Mucosa of rectum (tissue), 2 donors: ENCODE measurements around the gene CALML3.

Source experiments
- H3K27ac ChIP-seq, 2 donors: one replicate each; pipeline ENCODE4 v1.7.0; 2013; ENCODE audit warnings: inconsistent platforms in 2 of 2, low read depth in 2 of 2, low read length in 2 of 2
- H3K27me3 ChIP-seq, 2 donors: one replicate each; pipeline ENCODE4 v1.7.0; 2013; ENCODE audit warnings: low read length in 2 of 2; ENCODE audit not compliant: control insufficient read depth in 2 of 2, insufficient read depth in 2 of 2
- H3K36me3 ChIP-seq, 2 donors: one replicate each; pipeline ENCODE4 v1.7.0; 2013; ENCODE audit warnings: low read length in 2 of 2; ENCODE audit not compliant: control insufficient read depth in 2 of 2, insufficient read depth in 2 of 2
- H3K4me1 ChIP-seq, 2 donors: one replicate each; pipeline ENCODE4 v1.7.0; 2013; ENCODE audit warnings: low read length in 2 of 2, mild to moderate bottlenecking in 1 of 2; ENCODE audit not compliant: control insufficient read depth in 2 of 2, insufficient read depth in 2 of 2
- H3K4me3 ChIP-seq, 2 donors: one replicate each; pipeline ENCODE4 v1.7.0; 2013; ENCODE audit warnings: low read length in 2 of 2
- H3K9ac ChIP-seq, 2 donors: one replicate each; pipeline ENCODE4 v1.7.0; 2013; ENCODE audit warnings: low read length in 2 of 2, low read depth in 1 of 2, mild to moderate bottlenecking in 1 of 2
- H3K9me3 ChIP-seq, 2 donors: one replicate each; pipeline ENCODE4 v1.7.0; 2013; ENCODE audit warnings: low read length in 2 of 2; ENCODE audit not compliant: control insufficient read depth in 2 of 2
- donor health status: healthy.
- donor health status: Normal muscosa, but diverticular disease.

Gene CALML3

DNA sequence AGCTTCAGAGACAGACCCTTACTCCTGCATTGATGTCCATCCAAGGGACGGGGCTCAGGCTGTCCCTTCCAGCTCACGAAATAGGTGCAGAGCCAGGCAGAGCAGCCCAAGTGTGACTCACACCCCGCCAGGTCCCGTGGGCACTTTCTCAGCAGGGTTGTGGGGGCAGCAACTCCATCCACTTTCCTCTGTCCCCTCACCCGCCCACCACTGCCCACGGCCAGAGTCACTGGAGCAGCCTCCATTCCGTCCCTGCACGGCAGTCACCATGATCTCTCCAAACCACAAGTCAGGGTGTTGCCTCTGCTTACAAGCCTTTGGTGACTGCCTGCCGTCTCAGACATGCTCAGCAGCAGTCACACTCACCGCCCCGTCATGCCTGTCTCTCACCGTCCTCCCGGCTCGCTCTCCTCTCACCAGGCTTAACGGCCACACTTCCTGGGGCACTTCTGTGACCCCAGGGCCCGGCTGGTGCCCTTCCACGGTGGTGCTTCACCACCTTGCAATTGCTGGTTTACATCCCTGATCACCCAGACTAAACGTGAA is 39.3 kb downstream of the CALML3 start:
- Histone ChIP-seq H3K9me3 (no peaks in the 10 kb centered on the region), H3K4me1 (peaks cover 2 to 6% of the 10 kb centered on the region in 2 donors), H3K9ac (no peak overlapping the region), H3K36me3 (no peaks in the 10 kb centered on the region), H3K27me3 (no peaks in the 10 kb centered on the region), H3K4me3 (no peak overlapping the region), H3K27ac (peak overlapping the region in 1 of 2 donors; percentile 48)

DNA sequence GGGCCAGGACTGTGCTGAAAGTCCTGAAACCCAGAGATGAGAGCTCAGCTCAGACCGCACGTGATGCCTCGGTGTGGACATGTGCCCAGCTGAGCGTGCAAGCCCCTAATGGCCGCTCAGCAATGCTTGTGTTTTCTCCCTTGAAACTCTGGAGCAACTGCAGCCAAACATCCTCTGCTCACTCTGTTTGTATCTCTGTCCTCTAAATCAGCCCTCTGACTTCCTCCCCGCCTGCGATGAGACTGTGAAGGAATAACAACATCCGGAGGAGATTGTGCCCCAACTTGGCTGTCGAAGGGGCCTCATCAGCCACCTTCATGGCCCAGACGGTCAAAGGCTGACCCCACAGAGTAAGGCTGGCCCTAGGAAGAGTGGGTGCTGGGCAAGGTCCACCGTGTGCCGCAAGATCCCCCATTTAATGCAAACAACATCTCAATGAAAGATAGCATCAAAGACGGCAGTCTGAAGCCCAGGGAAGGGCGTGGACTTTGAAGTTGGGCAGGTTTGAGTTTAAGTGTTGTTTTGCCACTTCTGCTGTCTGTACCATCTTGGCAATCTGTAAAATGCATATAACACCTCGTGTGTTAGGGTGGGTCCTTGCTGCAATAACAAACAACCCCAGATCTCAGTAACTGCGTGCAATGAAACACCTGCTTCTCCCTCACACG is 39.9 kb downstream of the CALML3 start:
- Histone ChIP-seq H3K4me3 (no peak overlapping the region), H3K4me1 (peaks cover 2 to 6% of the 10 kb centered on the region in 2 donors)

DNA sequence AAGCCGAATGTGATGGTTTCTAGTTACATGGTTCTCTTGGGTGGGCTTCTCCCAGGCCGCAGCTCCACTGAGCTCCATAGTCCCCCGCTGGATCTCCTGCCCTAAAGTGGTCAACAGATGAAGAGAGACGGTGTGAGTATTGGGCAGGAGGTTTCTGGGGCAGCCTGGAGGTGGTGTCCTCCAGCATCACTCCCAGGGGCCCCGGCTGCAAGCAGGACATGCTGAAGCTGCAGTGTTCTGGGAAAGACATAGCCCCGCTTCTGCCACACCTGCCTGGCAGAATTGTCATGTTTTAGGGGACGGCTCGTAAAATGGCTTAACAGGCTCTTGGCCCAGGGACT is 40.4 kb downstream of the CALML3 start:
- no peak overlapping the region for H3K27ac ChIP-seq

More for the DNA sequence above, 39.9 kb downstream of the CALML3 start:
- Histone ChIP-seq H3K9me3 (no peaks in the 10 kb centered on the region), H3K27ac (peak overlapping the region in 1 of 2 donors; percentile 48), H3K9ac (no peak overlapping the region), H3K27me3 (no peaks in the 10 kb centered on the region), H3K36me3 (no peaks in the 10 kb centered on the region)

DNA sequence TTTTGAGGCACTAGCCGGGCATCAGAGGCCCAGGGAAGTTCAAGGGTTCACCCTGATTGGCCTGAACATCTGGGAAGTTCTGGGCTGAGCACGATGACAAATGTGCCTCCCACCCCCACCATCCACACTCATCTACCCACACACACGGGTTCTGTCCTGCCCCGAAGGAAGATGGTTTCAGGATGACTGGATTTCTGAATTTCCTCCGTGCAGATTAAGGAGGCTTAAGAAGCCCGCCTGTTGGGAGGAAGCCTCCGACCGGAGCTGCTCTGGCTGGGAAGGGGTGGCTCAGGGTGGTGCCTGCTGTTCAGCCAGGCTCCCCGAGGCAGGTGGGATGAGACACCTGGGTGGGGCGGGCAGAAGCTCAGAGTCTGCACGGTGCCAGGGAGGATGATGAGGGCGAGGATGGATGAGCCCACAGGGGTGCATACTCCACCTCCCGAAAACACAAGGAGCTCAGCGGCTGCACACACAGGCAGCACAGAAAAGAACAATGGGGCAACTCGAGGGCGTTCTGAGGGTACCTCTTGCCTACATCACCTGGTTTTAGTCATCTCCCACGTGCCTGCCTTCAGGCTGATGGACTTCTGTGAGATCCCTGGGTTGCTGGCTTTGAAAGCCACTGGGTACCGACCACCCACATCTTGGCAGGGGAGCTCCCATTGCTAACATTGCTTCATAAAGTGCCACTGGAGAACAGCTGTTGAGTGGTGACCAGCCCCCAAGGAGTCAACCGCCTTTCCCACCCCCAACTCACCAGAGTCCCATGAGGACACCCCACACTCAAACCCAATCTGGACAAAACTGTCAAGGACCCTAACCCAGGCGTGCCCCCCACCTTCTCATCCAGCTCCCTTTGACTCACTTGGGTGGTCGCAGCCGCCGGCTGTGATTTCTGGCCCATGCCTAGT is 41.2 kb downstream of the CALML3 start:
- peaks cover 2 to 6% of the 10 kb centered on the region in 2 donors for H3K4me1 ChIP-seq
- no peaks in the 10 kb centered on the region for H3K9me3 ChIP-seq
- H3K36me3 ChIP-seq = no peaks in the 10 kb centered on the region
- no peaks in the 10 kb centered on the region for H3K27me3 ChIP-seq
- no peak overlapping the region for H3K27ac ChIP-seq
- no peak overlapping the region for H3K9ac ChIP-seq
- no peak overlapping the region for H3K4me3 ChIP-seq

More for the DNA sequence above, 40.4 kb downstream of the CALML3 start:
- Histone ChIP-seq H3K9ac (no peak overlapping the region), H3K9me3 (no peaks in the 10 kb centered on the region), H3K4me1 (peaks cover 2 to 6% of the 10 kb centered on the region in 2 donors), H3K36me3 (no peaks in the 10 kb centered on the region), H3K4me3 (no peak overlapping the region), H3K27me3 (no peaks in the 10 kb centered on the region)

DNA sequence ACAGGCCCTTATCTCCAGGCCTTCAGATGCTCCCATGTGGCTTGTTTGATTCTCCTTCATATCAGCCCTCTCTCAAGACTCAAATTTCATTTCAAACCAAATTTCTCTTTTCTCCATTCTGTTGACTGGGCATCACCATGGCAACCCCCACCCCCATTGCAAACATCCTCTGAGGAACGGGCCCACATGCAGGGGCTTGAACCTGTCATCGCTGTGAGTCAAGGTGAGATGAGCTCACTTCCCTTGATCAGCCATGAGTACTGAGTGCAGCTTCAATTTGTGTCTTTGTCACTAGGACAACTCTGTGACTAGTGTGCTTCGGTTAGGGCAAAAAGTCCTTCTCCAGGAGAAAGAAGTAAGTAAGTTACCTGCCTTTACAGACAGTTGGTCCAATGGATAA is 41.9 kb downstream of the CALML3 start:
- no peaks in the 10 kb centered on the region for H3K36me3 ChIP-seq
- H3K27me3 ChIP-seq = no peaks in the 10 kb centered on the region
- H3K4me3 ChIP-seq = no peak overlapping the region
- no peak overlapping the region for H3K9ac ChIP-seq
- H3K9me3 ChIP-seq = no peaks in the 10 kb centered on the region
- H3K4me1 ChIP-seq = peaks cover 2 to 6% of the 10 kb centered on the region in 2 donors
- H3K27ac ChIP-seq = no peak overlapping the region

DNA sequence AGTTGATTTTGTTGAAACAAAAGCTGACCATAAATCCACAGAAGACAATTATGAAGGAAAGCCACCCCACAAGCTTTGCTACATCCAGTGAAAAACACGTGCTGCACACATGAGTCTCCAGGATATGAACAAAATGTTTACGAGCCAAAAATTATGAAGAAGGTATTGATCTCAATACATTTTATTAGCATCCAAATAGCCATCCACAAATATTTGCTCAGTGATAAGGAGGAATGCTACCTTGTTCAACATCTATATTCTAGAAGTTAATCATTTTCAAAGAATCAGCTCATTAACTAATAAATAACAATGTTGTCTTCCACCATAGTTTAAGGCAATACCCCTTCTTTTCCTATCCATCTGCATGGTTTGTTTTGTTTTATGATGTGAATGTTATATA is 42.7 kb downstream of the CALML3 start:
- no peak overlapping the region for H3K4me3 ChIP-seq
- no peaks in the 10 kb centered on the region for H3K27me3 ChIP-seq
- no peak overlapping the region for H3K27ac ChIP-seq
- H3K9ac ChIP-seq = no peak overlapping the region
- H3K4me1 ChIP-seq = peaks cover 2 to 6% of the 10 kb centered on the region in 2 donors
- no peaks in the 10 kb centered on the region for H3K36me3 ChIP-seq
- no peaks in the 10 kb centered on the region for H3K9me3 ChIP-seq

DNA sequence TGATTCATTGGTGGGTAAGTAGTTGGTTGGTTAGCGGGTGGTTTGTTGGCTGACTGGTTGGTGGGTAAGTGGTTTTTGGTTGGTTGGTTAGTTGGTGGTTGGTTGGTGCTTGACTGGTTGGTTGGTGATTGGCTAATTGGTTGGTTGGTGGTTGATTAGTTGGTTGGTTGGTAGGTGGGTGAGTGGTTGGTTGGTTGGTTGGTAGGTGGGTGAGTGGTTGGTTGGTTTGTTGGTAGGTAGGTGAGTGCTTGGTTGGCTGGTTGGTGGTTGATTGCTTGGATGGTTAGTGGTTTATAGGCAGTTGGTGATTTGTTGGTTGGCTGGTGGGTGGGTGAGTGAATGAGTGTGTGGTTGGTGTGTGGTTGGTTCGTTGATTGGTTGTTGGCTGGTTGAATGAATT is 44.2 kb downstream of the CALML3 start:
- Histone ChIP-seq H3K27ac (no peak overlapping the region), H3K4me1 (peaks cover 0 to 4% of the 10 kb centered on the region in 2 donors), H3K27me3 (no peaks in the 10 kb centered on the region), H3K9me3 (no peaks in the 10 kb centered on the region), H3K9ac (no peak overlapping the region), H3K4me3 (no peak overlapping the region), H3K36me3 (no peaks in the 10 kb centered on the region)

DNA sequence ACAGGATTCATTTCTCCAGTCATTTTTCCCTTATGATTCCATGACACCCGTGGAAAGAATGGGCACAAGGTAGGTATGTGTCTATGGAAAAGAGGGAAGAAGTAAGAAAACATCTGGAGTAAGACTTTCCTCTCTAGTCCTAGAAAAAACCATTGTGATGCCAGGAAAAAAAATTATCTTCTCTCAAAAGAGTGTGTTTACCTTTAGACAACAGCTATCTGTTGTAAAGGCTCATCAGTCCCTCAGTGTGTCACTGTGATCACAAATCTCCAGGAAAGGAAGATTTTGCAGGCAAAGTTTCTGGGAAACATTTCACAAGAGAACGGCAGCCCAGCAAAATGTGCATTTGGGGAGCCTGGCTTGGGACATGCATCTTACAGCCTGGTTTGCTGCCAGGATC is 44.8 kb downstream of the CALML3 start:
- Histone ChIP-seq H3K27ac (no peak overlapping the region), H3K36me3 (no peaks in the 10 kb centered on the region), H3K27me3 (no peaks in the 10 kb centered on the region), H3K4me3 (no peak overlapping the region), H3K4me1 (peaks cover under 1 to 10% of the 10 kb centered on the region in 2 donors), H3K9ac (no peak overlapping the region), H3K9me3 (no peaks in the 10 kb centered on the region)

DNA sequence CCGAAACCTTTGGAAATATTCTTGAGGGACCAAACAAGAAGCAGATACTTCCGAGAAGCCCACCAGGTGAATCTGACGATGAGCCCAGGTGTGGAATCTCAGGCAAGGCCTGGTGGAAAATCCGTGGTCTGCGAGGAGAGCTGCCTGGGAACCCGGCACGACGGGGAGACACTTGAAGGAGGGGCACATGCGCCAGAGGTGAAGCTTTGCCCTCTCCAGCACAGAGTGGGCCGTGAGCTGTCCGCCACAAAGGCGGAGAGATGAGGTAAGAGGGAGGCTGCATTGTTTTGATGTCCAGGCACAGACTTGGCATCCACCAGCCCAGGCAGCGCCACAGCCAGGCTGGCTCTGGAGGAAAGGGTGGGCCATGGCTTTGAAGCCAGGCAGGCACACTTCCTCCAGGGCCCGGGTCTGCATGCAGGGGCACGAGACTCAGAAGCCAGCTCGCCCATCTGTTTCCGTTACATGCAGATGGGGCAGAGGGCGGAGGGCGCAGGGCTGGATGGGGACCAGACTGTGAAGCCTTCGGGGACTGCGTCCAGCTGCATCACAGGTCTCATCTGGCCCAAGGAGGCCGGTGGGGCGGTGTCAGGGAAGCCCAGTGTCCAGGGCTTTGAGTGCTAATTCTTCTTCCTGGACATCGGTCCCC is 45.4 kb downstream of the CALML3 start:
- Histone ChIP-seq H3K4me1 (peaks cover 6 to 13% of the 10 kb centered on the region in 2 donors), H3K36me3 (no peaks in the 10 kb centered on the region), H3K9ac (no peak overlapping the region), H3K4me3 (no peak overlapping the region), H3K27me3 (no peaks in the 10 kb centered on the region), H3K27ac (no peak overlapping the region), H3K9me3 (no peaks in the 10 kb centered on the region)
